Body of pancreas (tissue), 4 donors: Measurements from ENCODE around the gene PLA2G15.

Experiments
- POLR2A ChIP-seq, 3 donors: fragments of 450-650 bp; IDR thresholded peaks; one replicate each; pipeline ENCODE4 v1.6.1; 2016; ENCODE audit warnings: antibody characterized with exemption in 3 of 3, mild to moderate bottlenecking in 2 of 3
- TF ChIP-seq, protein P1 (sequence below), 7 experiments: fragments of 450-650 bp in 4 of 7; fragments of 200-600 bp in 3 of 7; sonication (generic) in 3 of 7; IDR thresholded peaks; one replicate each; pipeline ENCODE4 v1.5.1; 2016 to 2019; ENCODE audit warnings: antibody characterized with exemption in 7 of 7

DNA sequence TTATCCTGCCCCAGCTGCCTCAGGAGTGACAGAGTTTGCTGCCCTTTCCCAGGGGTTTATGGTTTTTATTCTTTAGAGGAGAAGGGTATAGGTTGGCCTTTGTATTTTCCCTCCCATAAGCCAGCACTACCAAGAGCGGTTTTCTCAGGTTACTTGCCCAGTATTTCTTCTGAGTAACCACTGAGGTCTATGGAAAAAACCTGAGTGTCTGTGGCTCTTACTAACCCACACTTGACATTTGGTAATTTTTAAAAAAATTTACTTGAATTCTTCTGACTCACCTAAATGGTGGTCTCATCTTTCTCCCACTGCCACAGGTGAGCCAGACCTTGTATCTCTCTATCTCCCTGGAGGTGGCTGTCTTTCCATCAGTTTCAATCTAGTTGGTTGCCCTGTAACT, 25.2 kb downstream of the PLA2G15 start:
- TF ChIP-seq, protein P1, sequence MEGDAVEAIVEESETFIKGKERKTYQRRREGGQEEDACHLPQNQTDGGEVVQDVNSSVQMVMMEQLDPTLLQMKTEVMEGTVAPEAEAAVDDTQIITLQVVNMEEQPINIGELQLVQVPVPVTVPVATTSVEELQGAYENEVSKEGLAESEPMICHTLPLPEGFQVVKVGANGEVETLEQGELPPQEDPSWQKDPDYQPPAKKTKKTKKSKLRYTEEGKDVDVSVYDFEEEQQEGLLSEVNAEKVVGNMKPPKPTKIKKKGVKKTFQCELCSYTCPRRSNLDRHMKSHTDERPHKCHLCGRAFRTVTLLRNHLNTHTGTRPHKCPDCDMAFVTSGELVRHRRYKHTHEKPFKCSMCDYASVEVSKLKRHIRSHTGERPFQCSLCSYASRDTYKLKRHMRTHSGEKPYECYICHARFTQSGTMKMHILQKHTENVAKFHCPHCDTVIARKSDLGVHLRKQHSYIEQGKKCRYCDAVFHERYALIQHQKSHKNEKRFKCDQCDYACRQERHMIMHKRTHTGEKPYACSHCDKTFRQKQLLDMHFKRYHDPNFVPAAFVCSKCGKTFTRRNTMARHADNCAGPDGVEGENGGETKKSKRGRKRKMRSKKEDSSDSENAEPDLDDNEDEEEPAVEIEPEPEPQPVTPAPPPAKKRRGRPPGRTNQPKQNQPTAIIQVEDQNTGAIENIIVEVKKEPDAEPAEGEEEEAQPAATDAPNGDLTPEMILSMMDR (IDR thresholded peaks at IDR 0.05), result no peak
- no peak for TF ChIP-seq POLR2A (IDR thresholded peaks at IDR 0.05)
